K562 (cell line): ENCODE data around the gene DHRS2. TPM values are rescaled to one million over a fixed set of nuclear protein-coding genes. Genes with fewer than 3 reads are reported as not detected.

Experiments
- ATAC-seq: fragments of 200-7000 bp; cut with Tn5 transposase; 3 replicates; pipeline ENCODE4 v1.9.1; 2020; ENCODE audit warnings: moderate library complexity
- BruUV-seq: library from RNA; stranded (reverse); fragments of 400-500 nt; replicated peaks from 2 replicates; lab custom pipeline; 2021; lab: Mats Ljungman, UMichigan
- CTCF ChIA-PET: fragments of 300-600 bp; formaldehyde crosslinking; extraction: SDS; loops from one replicate; lab custom pipeline; 2021; ENCODE audit warnings: low intra/inter-chr PET ratio; lab: Yijun Ruan, JAX
- POLR2A ChIA-PET: fragments of 300-600, 350-650 bp; sonication (Branson Sonifier 250); formaldehyde crosslinking; extraction: SDS; loops from one replicate; lab custom pipeline; 2021; ENCODE audit warnings: antibody characterized with exemption, inconsistent platforms; lab: Yijun Ruan, JAX
- DNase-seq, 4 experiments: peaks; one replicate each; pipeline versions ENCODE4 v3.0.0 to v3.0.0-alpha.2; 2011 to 2018; ENCODE audit warnings: low spot score in 3 of 4, mixed read lengths in 3 of 4; ENCODE audit errors: extremely low read depth in 1 of 4
- FAIRE-seq: peaks from 2 replicates; lab custom pipeline; 2011; peaks lifted over from hg19 to GRCh38; lab: Jason Lieb, UNC
- H2AFZ ChIP-seq: 2 replicates; pipeline ENCODE4 v1.6.0; 2011; ENCODE audit warnings: low read depth, low read length, control low read depth, inconsistent platforms
- H3K27ac ChIP-seq: fragments of 200-600 bp; 3 replicates; pipeline ENCODE4 v1.8.0; 2011; ENCODE audit warnings: low read depth, mild to moderate bottlenecking, control low read depth, inconsistent platforms, low read length, moderate library complexity, mixed read lengths; ENCODE audit errors: extremely low read depth
- H3K27me3 ChIP-seq, 2 experiments: fragments of 300-600 bp in 1 of 2; 2 replicates in 1 of 2; 3 replicates in 1 of 2; pipeline versions ENCODE4 v1.6.0 to v1.8.0; 2011; ENCODE audit warnings: inconsistent platforms in 2 of 2, low read length in 2 of 2, mild to moderate bottlenecking in 1 of 2, mixed read lengths in 1 of 2, moderate library complexity in 1 of 2; ENCODE audit not compliant: control insufficient read depth in 2 of 2, insufficient read depth in 2 of 2
- H3K36me3 ChIP-seq: fragments of 300-600 bp; 3 replicates; pipeline ENCODE4 v1.8.0; 2011; ENCODE audit warnings: mild to moderate bottlenecking, low read length, inconsistent platforms; ENCODE audit not compliant: control insufficient read depth, insufficient read depth
- H3K4me1 ChIP-seq, 2 experiments: fragments of 200-600 bp in 1 of 2; replicated peaks in 1 of 2; 2 replicates in 1 of 2; 3 replicates in 1 of 2; pipeline versions ENCODE4 v1.5.1 to v1.8.0; 2011; ENCODE audit warnings: inconsistent platforms in 2 of 2, low read length in 2 of 2, mild to moderate bottlenecking in 1 of 2, mixed read lengths in 1 of 2, moderate library complexity in 1 of 2; ENCODE audit not compliant: control insufficient read depth in 2 of 2, insufficient read depth in 2 of 2
- H3K4me2 ChIP-seq: 2 replicates; pipeline ENCODE4 v1.6.1; 2011; ENCODE audit warnings: low read length, control low read depth, inconsistent platforms, mixed read lengths; ENCODE audit not compliant: insufficient read depth
- H3K4me3 ChIP-seq: fragments of 200-600 bp; sonication (generic), shearing (Covaris generic); 2 replicates; pipeline ENCODE4 v1.5.1; 2016; ENCODE audit warnings: control low read depth, inconsistent platforms
- H3K79me2 ChIP-seq: fragments of 200-600 bp; 3 replicates; pipeline ENCODE4 v1.8.0; 2011; ENCODE audit warnings: low read length, inconsistent platforms; ENCODE audit not compliant: control insufficient read depth, insufficient read depth
- H3K9ac ChIP-seq, 2 experiments: 2 replicates each; pipeline versions ENCODE4 v1.6.0 to v1.6.1; 2011; ENCODE audit warnings: low read depth in 2 of 2, low read length in 2 of 2, control low read depth in 1 of 2, inconsistent platforms in 1 of 2, mild to moderate bottlenecking in 1 of 2, mixed read lengths in 1 of 2; ENCODE audit not compliant: insufficient read depth in 1 of 2
- H3K9me1 ChIP-seq: one replicate; pipeline ENCODE4 v1.6.0; 2011; ENCODE audit warnings: inconsistent platforms, mild to moderate bottlenecking, low read length, moderate library complexity; ENCODE audit not compliant: control insufficient read depth, insufficient read depth
- H3K9me3 ChIP-seq: replicated peaks from 2 replicates; pipeline ENCODE4 v1.5.1; 2011; ENCODE audit warnings: low read depth, low read length, inconsistent platforms; ENCODE audit not compliant: control insufficient read depth, insufficient read depth
- H4K20me1 ChIP-seq: replicated peaks from 2 replicates; pipeline ENCODE4 v1.6.1; 2011; ENCODE audit warnings: low read length, inconsistent platforms, mixed read lengths; ENCODE audit not compliant: control insufficient read depth, insufficient read depth
- ELF2 ChIP-seq: fragments of 250-450 bp; sonication (Bioruptor Pico); IDR thresholded peaks from 2 replicates; pipeline ENCODE4 v1.5.0; 2021; ENCODE audit warnings: mild to moderate bottlenecking
- GATAD2B ChIP-seq: fragments of 450-650 bp; IDR thresholded peaks from 2 replicates; pipeline ENCODE4 v1.6.1; 2017; ENCODE audit warnings: mild to moderate bottlenecking, borderline replicate concordance
- HDAC3 ChIP-seq: fragments of 450-650 bp; IDR thresholded peaks from 2 replicates; pipeline ENCODE4 v1.6.1; 2018; ENCODE audit warnings: borderline replicate concordance, mild to moderate bottlenecking, moderate library complexity; ENCODE audit not compliant: partially characterized antibody
- ZEB2 ChIP-seq: fragments of 450-650 bp; IDR thresholded peaks from 2 replicates; pipeline ENCODE4 v1.6.1; 2016
- ZNF263 ChIP-seq: sonication (generic); formaldehyde crosslinking; IDR thresholded peaks from 2 replicates; pipeline ENCODE4 v1.8.0; 2022; ENCODE audit warnings: mild to moderate bottlenecking, missing genetic modification reagents, borderline replicate concordance
- ZNF3 ChIP-seq: fragments of 250-450 bp; sonication (Bioruptor Pico); IDR thresholded peaks from 2 replicates; pipeline ENCODE4 v1.5.0; 2021; ENCODE audit warnings: mild to moderate bottlenecking, moderate library complexity
- ZNF586 ChIP-seq: fragments of 450-650 bp; formaldehyde crosslinking; conservative IDR thresholded peaks from 2 replicates; pipeline ENCODE4 v1.4.0; 2020; ENCODE audit warnings: mild to moderate bottlenecking, moderate library complexity
- WGBS: fragments of 100-300 bp; shearing (Covaris generic); methylation state at CpG from one replicate; pipeline ENCODE4 v1.1.6; 2016; ENCODE audit warnings: low coverage, mixed read lengths; ENCODE audit not compliant: insufficient coverage; ENCODE audit errors: missing lambda C conversion rate; 5-methylcytosine and 5-hydroxymethylcytosine counted together
- in situ Hi-C: fragments of 300-500 bp; cut with MboI; formaldehyde crosslinking; loops from 4 replicates; pipeline ENCODE4 v1.15.0; 2018; ENCODE audit warnings: inconsistent platforms, mixed read lengths
- intact Hi-C: fragments of 100-400 bp; cut with micrococcal nuclease; formaldehyde crosslinking; loops from 2 replicates; pipeline ENCODE4 v1.14.2; 2022
- polyA plus RNA-seq, 8 experiments: library from polyadenylated mRNA; depleted of rRNA in 4 of 8; stranded (reverse) in 5 of 8; unstranded in 3 of 8; fragments of >200 nt; fragmentation: Nextera tagmentation in 2 of 8; fragmentation: Illumina TruSeq in 1 of 8; extraction: Ambion mirVana in 2 of 8; extraction: Trizol in 1 of 8; gene quantifications; 2 replicates each; pipeline versions ENCODE4 v1.2.1 to v1.2.3, GENCODE V29; 2011 to 2014; ENCODE audit warnings: inconsistent platforms in 1 of 8, missing spikeins in 1 of 8
- total RNA-seq, 7 experiments: library from RNA; depleted of rRNA in 6 of 7; stranded (reverse); fragments of >200 nt in 6 of 7; fragmentation: Illumina TruSeq in 2 of 7; extraction: Trizol in 2 of 7; gene quantifications; 2 replicates each; pipeline versions ENCODE4 v1.2.1 to v1.2.3, GENCODE V29; 2011 to 2021; ENCODE audit warnings: low replicate concordance in 1 of 7
- TF ChIP-seq, protein P1 (sequence below): fragments of 250-450 bp; sonication (Bioruptor Pico); IDR thresholded peaks from 2 replicates; pipeline ENCODE4 v1.4.0; 2020; ENCODE audit warnings: borderline replicate concordance
- TF ChIP-seq, protein P2 (sequence below): sonication (generic); formaldehyde crosslinking; IDR thresholded peaks from 2 replicates; pipeline ENCODE4 v1.8.0; 2022; ENCODE audit warnings: missing genetic modification reagents, mild to moderate bottlenecking, moderate library complexity, borderline replicate concordance
- TF ChIP-seq, protein P3 (sequence below): sonication (generic); formaldehyde crosslinking; IDR thresholded peaks from 2 replicates; pipeline ENCODE4 v1.8.1; 2022; ENCODE audit warnings: missing genetic modification reagents

DHRS2 gene
- total and polyA plus RNA-seq, 9 of the 15 experiments (the other 6 are each of a cell fraction or from before 2014, with no cell fraction given): 2.9 to 96.8 (median 64.4) TPM

DNA sequence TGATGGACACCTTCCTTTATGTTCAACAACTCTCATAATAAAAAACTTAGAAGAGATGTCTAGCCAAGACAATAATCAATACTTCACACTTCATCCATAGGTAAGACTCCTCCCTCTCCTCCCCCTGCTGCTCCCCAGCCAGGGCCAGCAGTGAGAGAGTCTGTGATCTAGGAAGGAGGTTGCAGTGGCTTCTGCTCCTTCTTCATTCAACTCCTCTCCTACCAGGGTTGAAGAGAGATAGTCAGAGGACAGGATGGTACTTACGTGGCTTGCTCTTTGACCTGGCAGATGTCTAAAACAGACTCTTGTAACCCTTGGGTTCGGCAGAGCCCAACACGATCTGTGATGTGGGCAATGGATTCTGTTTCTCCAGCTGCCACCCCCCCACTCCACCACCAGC lies 31.0 kb downstream of the DHRS2 start:
- no peaks in the 10 kb centered on the region for H3K79me2 ChIP-seq
- in situ Hi-C loops (no loop called here), intact Hi-C loops (loop anchor here (5.0 kb wide), 1 partner anchor 50 kb away; no protein-coding TSS in a partner anchor)
- no peak overlapping the region for H3K4me3 ChIP-seq
- ChIA-PET POLR2A (interaction anchor here (1.4 kb wide), 1 partner anchor 9 kb away, joined by 6 read pairs; no protein-coding TSS in a partner anchor), CTCF (no interaction called here)
- no TSS peak for BruUV-seq
- no peak for FAIRE-seq
- 0% methylated on average over 2 of the region's 3 CpGs for WGBS
- H3K9me1 ChIP-seq: no peaks in the 10 kb centered on the region
- no peak for DNase-seq
- ATAC-seq: no peak
- H3K9ac ChIP-seq: no peak overlapping the region
- H3K27ac ChIP-seq: no peak overlapping the region
- H3K4me2 ChIP-seq: no peak overlapping the region
- H3K9me3 ChIP-seq: no peaks in the 10 kb centered on the region
- TF ChIP-seq, protein P1, sequence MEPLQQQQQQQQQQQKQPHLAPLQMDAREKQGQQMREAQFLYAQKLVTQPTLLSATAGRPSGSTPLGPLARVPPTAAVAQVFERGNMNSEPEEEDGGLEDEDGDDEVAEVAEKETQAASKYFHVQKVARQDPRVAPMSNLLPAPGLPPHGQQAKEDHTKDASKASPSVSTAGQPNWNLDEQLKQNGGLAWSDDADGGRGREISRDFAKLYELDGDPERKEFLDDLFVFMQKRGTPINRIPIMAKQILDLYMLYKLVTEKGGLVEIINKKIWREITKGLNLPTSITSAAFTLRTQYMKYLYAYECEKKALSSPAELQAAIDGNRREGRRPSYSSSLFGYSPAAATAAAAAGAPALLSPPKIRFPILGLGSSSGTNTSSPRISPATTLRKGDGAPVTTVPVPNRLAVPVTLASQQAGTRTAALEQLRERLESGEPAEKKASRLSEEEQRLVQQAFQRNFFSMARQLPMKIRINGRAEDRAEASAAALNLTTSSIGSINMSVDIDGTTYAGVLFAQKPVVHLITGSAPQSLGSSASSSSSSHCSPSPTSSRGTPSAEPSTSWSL: no peak
- no peak for TF ChIP-seq ZNF586 (CRISPR knock-in tag)
- TF ChIP-seq ZEB2: no peak
- TF ChIP-seq GATAD2B: no peak
- no peak for TF ChIP-seq ZNF263 (CRISPR knock-in tag)
- no peak for TF ChIP-seq ELF2 (CRISPR knock-in tag)
- no peak for TF ChIP-seq HDAC3
- TF ChIP-seq ZNF3 (CRISPR knock-in tag): no peak
- TF ChIP-seq, protein P2, sequence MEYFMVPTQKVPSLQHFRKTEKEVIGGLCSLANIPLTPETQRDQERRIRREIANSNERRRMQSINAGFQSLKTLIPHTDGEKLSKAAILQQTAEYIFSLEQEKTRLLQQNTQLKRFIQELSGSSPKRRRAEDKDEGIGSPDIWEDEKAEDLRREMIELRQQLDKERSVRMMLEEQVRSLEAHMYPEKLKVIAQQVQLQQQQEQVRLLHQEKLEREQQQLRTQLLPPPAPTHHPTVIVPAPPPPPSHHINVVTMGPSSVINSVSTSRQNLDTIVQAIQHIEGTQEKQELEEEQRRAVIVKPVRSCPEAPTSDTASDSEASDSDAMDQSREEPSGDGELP (CRISPR knock-in tag): no peak
- TF ChIP-seq, protein P3, sequence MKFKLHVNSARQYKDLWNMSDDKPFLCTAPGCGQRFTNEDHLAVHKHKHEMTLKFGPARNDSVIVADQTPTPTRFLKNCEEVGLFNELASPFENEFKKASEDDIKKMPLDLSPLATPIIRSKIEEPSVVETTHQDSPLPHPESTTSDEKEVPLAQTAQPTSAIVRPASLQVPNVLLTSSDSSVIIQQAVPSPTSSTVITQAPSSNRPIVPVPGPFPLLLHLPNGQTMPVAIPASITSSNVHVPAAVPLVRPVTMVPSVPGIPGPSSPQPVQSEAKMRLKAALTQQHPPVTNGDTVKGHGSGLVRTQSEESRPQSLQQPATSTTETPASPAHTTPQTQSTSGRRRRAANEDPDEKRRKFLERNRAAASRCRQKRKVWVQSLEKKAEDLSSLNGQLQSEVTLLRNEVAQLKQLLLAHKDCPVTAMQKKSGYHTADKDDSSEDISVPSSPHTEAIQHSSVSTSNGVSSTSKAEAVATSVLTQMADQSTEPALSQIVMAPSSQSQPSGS (CRISPR knock-in tag): no peak
- H3K36me3 ChIP-seq: no peaks in the 10 kb centered on the region
- H3K4me1 ChIP-seq: no peaks in the 10 kb centered on the region
- no peak overlapping the region for H2AFZ ChIP-seq
- H4K20me1 ChIP-seq: no peaks in the 10 kb centered on the region
- H3K27me3 ChIP-seq: no peaks in the 10 kb centered on the region; a peak in 1 of 5 replicates
